ENCODE data around the gene SPAG17. TPM values are rescaled to one million over a fixed set of nuclear protein-coding genes. Genes with fewer than 3 reads are reported as not detected.

Gene SPAG17
- total RNA-seq, 4 donors from 2014 or later: 0.13 to 3.1 (median 1.4) TPM

- TF ChIP-seq POLR2A (IDR thresholded peaks at IDR 0.05) (no peak), EP300 (IDR thresholded peaks at IDR 0.05) (no peak), POLR2AphosphoS5 (IDR thresholded peaks at IDR 0.05) (no peak)
- TF ChIP-seq, protein P1, sequence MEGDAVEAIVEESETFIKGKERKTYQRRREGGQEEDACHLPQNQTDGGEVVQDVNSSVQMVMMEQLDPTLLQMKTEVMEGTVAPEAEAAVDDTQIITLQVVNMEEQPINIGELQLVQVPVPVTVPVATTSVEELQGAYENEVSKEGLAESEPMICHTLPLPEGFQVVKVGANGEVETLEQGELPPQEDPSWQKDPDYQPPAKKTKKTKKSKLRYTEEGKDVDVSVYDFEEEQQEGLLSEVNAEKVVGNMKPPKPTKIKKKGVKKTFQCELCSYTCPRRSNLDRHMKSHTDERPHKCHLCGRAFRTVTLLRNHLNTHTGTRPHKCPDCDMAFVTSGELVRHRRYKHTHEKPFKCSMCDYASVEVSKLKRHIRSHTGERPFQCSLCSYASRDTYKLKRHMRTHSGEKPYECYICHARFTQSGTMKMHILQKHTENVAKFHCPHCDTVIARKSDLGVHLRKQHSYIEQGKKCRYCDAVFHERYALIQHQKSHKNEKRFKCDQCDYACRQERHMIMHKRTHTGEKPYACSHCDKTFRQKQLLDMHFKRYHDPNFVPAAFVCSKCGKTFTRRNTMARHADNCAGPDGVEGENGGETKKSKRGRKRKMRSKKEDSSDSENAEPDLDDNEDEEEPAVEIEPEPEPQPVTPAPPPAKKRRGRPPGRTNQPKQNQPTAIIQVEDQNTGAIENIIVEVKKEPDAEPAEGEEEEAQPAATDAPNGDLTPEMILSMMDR (IDR thresholded peaks at IDR 0.05): no peak
- no peak overlapping the region for H3K4me3 ChIP-seq
- no peak overlapping the region for H3K27ac ChIP-seq
- H3K4me1 ChIP-seq: peaks cover 31% of the 10 kb centered on the region
- WGBS: 95% methylated on average over 4 of the region's 4 CpGs
- H3K36me3 ChIP-seq: peaks cover 14% of the 10 kb centered on the region
- H3K27me3 ChIP-seq: no peaks in the 10 kb centered on the region
- H3K9me3 ChIP-seq: no peaks in the 10 kb centered on the region
- DNase-seq (ENCODE audit: low spot score in 2 of 2): no peak
Observed at GRCh38 chr1:117932576-117932975, 252.5 kb downstream of the SPAG17 start.

- Histone ChIP-seq H3K36me3 (no peaks in the 10 kb centered on the region), H3K9me3 (no peaks in the 10 kb centered on the region), H3K27me3 (no peaks in the 10 kb centered on the region), H3K4me3 (peak overlapping the region; percentile 92), H3K27ac (no peak overlapping the region), H3K4me1 (peaks cover 31% of the 10 kb centered on the region)
- TF ChIP-seq POLR2AphosphoS5 (IDR thresholded peaks at IDR 0.05) (no peak), POLR2A (IDR thresholded peaks at IDR 0.05) (no peak), EP300 (IDR thresholded peaks at IDR 0.05) (no peak)
- TF ChIP-seq, protein P1 (IDR thresholded peaks at IDR 0.05): no peak
- no peak for DNase-seq (ENCODE audit: low spot score in 2 of 2)
- 3% methylated on average over 6 of the region's 6 CpGs for WGBS
Observed at GRCh38 chr1:117930484-117930883, 254.5 kb downstream of the SPAG17 start.

- no peak for TF ChIP-seq POLR2A (IDR thresholded peaks at IDR 0.05)
- TF ChIP-seq, protein P1 (IDR thresholded peaks at IDR 0.05): no peak
- TF ChIP-seq EP300 (IDR thresholded peaks at IDR 0.05): no peak
- no peak for TF ChIP-seq POLR2AphosphoS5 (IDR thresholded peaks at IDR 0.05)
- peaks cover 31% of the 10 kb centered on the region for H3K4me1 ChIP-seq
Observed at GRCh38 chr1:117930173-117930447, 254.9 kb downstream of the SPAG17 start.

GRCh38 chr1:117929343-117930172 lies 255.5 kb downstream of the SPAG17 start, which contains the start of the genes GDAP2 and WDR3:
GDAP2 (minus strand) TSS chr1:117929621; CDS start chr1:117920357, 9,264 bp downstream.
WDR3 (plus strand) TSS chr1:117929739; CDS start chr1:117933320, 3,581 bp downstream.
- H3K4me1 ChIP-seq: peaks cover 31% of the 10 kb centered on the region
- whole genome bisulfite sequencing: under 1% methylated on average over 61 of the region's 64 CpGs
- TF ChIP-seq, protein P1 (IDR thresholded peaks at IDR 0.05): no peak
- TF ChIP-seq POLR2A (IDR thresholded peaks at IDR 0.05) (peak in 1 of 2 donors; percentile 17), POLR2AphosphoS5 (IDR thresholded peaks at IDR 0.05) (peak in 1 of 3 donors; percentile 16)

More at GRCh38 chr1:117930173-117930447, 254.9 kb downstream of the SPAG17 start:
- no peak for DNase-seq (ENCODE audit: low spot score in 2 of 2)
- Histone ChIP-seq H3K36me3 (no peaks in the 10 kb centered on the region), H3K9me3 (no peaks in the 10 kb centered on the region), H3K27me3 (no peaks in the 10 kb centered on the region), H3K27ac (peak overlapping the region; percentile 84), H3K4me3 (peak overlapping the region; percentile 92)
- WGBS: 1% methylated on average over 12 of the region's 12 CpGs

GRCh38 chr1:117928881-117929342 lies 256.1 kb downstream of the SPAG17 start:
- peak; percentile 77 to 82 for DNase-seq (ENCODE audit: low spot score in 2 of 2)
- Histone ChIP-seq H3K4me3 (peak overlapping the region; percentile 92), H3K9me3 (no peaks in the 10 kb centered on the region), H3K27me3 (no peaks in the 10 kb centered on the region), H3K4me1 (peaks cover 31% of the 10 kb centered on the region), H3K27ac (peak overlapping the region; percentile 84), H3K36me3 (peaks cover 4% of the 10 kb centered on the region)
- WGBS: 2% methylated on average over 21 of the region's 24 CpGs
- TF ChIP-seq POLR2A (IDR thresholded peaks at IDR 0.05) (no peak), POLR2AphosphoS5 (IDR thresholded peaks at IDR 0.05) (no peak), EP300 (IDR thresholded peaks at IDR 0.05) (no peak)
- TF ChIP-seq, protein P1 (IDR thresholded peaks at IDR 0.05): no peak

More at GRCh38 chr1:117929343-117930172, 255.5 kb downstream of the SPAG17 start, which contains the start of the genes GDAP2 and WDR3:
- Histone ChIP-seq H3K27me3 (no peaks in the 10 kb centered on the region), H3K4me3 (peak within 1 kb of the TSS; percentile 92), H3K27ac (peak within 1 kb of the TSS; percentile 84), H3K36me3 (no peaks in the 10 kb centered on the region), H3K9me3 (no peaks in the 10 kb centered on the region)
- DNase-seq (ENCODE audit: low spot score in 2 of 2): peak; percentile 97 to 98

Measured in suprapubic skin (tissue), 4 donors.